Measurements from ENCODE around the gene C16orf96. TPM values are rescaled to one million over a fixed set of nuclear protein-coding genes. Genes with fewer than 3 reads are reported as not detected.

Gene C16orf96
- total RNA-seq, 2 experiments from 2014 or later: 0.08 to 0.20 TPM

GRCh38 chr16:4517812-4518680, 38.1 kb upstream of the C16orf96 start:
- no peak overlapping the region for H3K4me3 Mint-ChIP-seq
- no peak for DNase-seq
- no peaks in the 10 kb centered on the region for H3K27me3 Mint-ChIP-seq
- H3K4me1 Mint-ChIP-seq: peaks cover 30% of the 10 kb centered on the region
- no peak overlapping the region for H3K27ac Mint-ChIP-seq
- peaks cover 17% of the 10 kb centered on the region for H3K36me3 Mint-ChIP-seq
- H3K9me3 Mint-ChIP-seq: no peaks in the 10 kb centered on the region

GRCh38 chr16:4519274-4520058, 36.7 kb upstream of the C16orf96 start:
- peaks cover 21% of the 10 kb centered on the region for H3K4me1 Mint-ChIP-seq
- no peak for DNase-seq
- H3K4me3 Mint-ChIP-seq: no peak overlapping the region
- H3K27me3 Mint-ChIP-seq: no peaks in the 10 kb centered on the region
- H3K9me3 Mint-ChIP-seq: no peaks in the 10 kb centered on the region
- no peak overlapping the region for H3K27ac Mint-ChIP-seq
- H3K36me3 Mint-ChIP-seq: peaks cover 20% of the 10 kb centered on the region

GRCh38 chr16:4520913-4521312, 35.2 kb upstream of the C16orf96 start:
- peaks cover 9% of the 10 kb centered on the region for H3K4me1 Mint-ChIP-seq
- peaks cover 6% of the 10 kb centered on the region for H3K36me3 Mint-ChIP-seq
- no peak overlapping the region for H3K27ac Mint-ChIP-seq
- H3K9me3 Mint-ChIP-seq: no peaks in the 10 kb centered on the region
- H3K27me3 Mint-ChIP-seq: no peaks in the 10 kb centered on the region
- no peak overlapping the region for H3K4me3 Mint-ChIP-seq
- no peak for DNase-seq

GRCh38 chr16:4522051-4522581, 34.0 kb upstream of the C16orf96 start:
- DNase-seq: no peak
- Mint-ChIP-seq H3K9me3 (no peaks in the 10 kb centered on the region), H3K4me1 (peaks cover 9% of the 10 kb centered on the region), H3K27ac (no peak overlapping the region), H3K4me3 (no peak overlapping the region), H3K27me3 (no peaks in the 10 kb centered on the region), H3K36me3 (peaks cover 6% of the 10 kb centered on the region)

GRCh38 chr16:4523686-4524085, 32.5 kb upstream of the C16orf96 start:
- H3K27me3 Mint-ChIP-seq: no peaks in the 10 kb centered on the region
- peaks cover 8% of the 10 kb centered on the region for H3K36me3 Mint-ChIP-seq
- H3K9me3 Mint-ChIP-seq: no peaks in the 10 kb centered on the region
- H3K4me1 Mint-ChIP-seq: peaks cover 22% of the 10 kb centered on the region
- no peak overlapping the region for H3K4me3 Mint-ChIP-seq
- no peak overlapping the region for H3K27ac Mint-ChIP-seq
- no peak for DNase-seq

- H3K4me1 Mint-ChIP-seq: peaks cover 31% of the 10 kb centered on the region
- no peak for DNase-seq
- no peaks in the 10 kb centered on the region for H3K27me3 Mint-ChIP-seq
- H3K27ac Mint-ChIP-seq: no peak overlapping the region
- H3K4me3 Mint-ChIP-seq: no peak overlapping the region
- H3K36me3 Mint-ChIP-seq: peaks cover 8% of the 10 kb centered on the region
- H3K9me3 Mint-ChIP-seq: no peaks in the 10 kb centered on the region
Observed at GRCh38 chr16:4524571-4524970, 31.6 kb upstream of the C16orf96 start.

- Mint-ChIP-seq H3K4me1 (peaks cover 36% of the 10 kb centered on the region), H3K4me3 (no peak overlapping the region), H3K27ac (no peak overlapping the region), H3K36me3 (peaks cover 8% of the 10 kb centered on the region), H3K9me3 (no peaks in the 10 kb centered on the region), H3K27me3 (no peaks in the 10 kb centered on the region)
- no peak for DNase-seq
Observed at GRCh38 chr16:4525069-4525468, 31.1 kb upstream of the C16orf96 start.

GRCh38 chr16:4525634-4526277, 30.4 kb upstream of the C16orf96 start:
- no peaks in the 10 kb centered on the region for H3K27me3 Mint-ChIP-seq
- H3K36me3 Mint-ChIP-seq: peaks cover 8% of the 10 kb centered on the region
- no peaks in the 10 kb centered on the region for H3K9me3 Mint-ChIP-seq
- peaks cover 38% of the 10 kb centered on the region for H3K4me1 Mint-ChIP-seq
- H3K4me3 Mint-ChIP-seq: no peak overlapping the region
- H3K27ac Mint-ChIP-seq: no peak overlapping the region
- DNase-seq: no peak

- Mint-ChIP-seq H3K36me3 (peaks cover 9% of the 10 kb centered on the region), H3K27me3 (no peaks in the 10 kb centered on the region), H3K4me1 (peaks cover 42% of the 10 kb centered on the region), H3K4me3 (peak overlapping the region; percentile 18), H3K27ac (peak overlapping the region; percentile 88), H3K9me3 (no peaks in the 10 kb centered on the region)
- DNase-seq: peak; percentile 31
Observed at GRCh38 chr16:4529085-4530060, 26.8 kb upstream of the C16orf96 start.

- Mint-ChIP-seq H3K4me3 (no peak overlapping the region), H3K4me1 (peaks cover 60% of the 10 kb centered on the region), H3K9me3 (no peaks in the 10 kb centered on the region), H3K27ac (no peak overlapping the region), H3K27me3 (no peaks in the 10 kb centered on the region), H3K36me3 (peaks cover 14% of the 10 kb centered on the region)
- no peak for DNase-seq
Observed at GRCh38 chr16:4531811-4532210, 24.3 kb upstream of the C16orf96 start.

GRCh38 chr16:4532238-4532637, 23.9 kb upstream of the C16orf96 start:
- no peak overlapping the region for H3K27ac Mint-ChIP-seq
- peaks cover 17% of the 10 kb centered on the region for H3K36me3 Mint-ChIP-seq
- no peaks in the 10 kb centered on the region for H3K9me3 Mint-ChIP-seq
- peaks cover 60% of the 10 kb centered on the region for H3K4me1 Mint-ChIP-seq
- H3K27me3 Mint-ChIP-seq: no peaks in the 10 kb centered on the region
- DNase-seq: no peak
- no peak overlapping the region for H3K4me3 Mint-ChIP-seq

- Mint-ChIP-seq H3K4me1 (peaks cover 53% of the 10 kb centered on the region), H3K27ac (no peak overlapping the region), H3K27me3 (no peaks in the 10 kb centered on the region), H3K4me3 (no peak overlapping the region), H3K36me3 (peaks cover 16% of the 10 kb centered on the region), H3K9me3 (no peaks in the 10 kb centered on the region)
- DNase-seq: no peak
Observed at GRCh38 chr16:4533490-4533889, 22.6 kb upstream of the C16orf96 start.

- Mint-ChIP-seq H3K9me3 (peaks cover 6% of the 10 kb centered on the region), H3K27ac (no peak overlapping the region), H3K4me1 (peaks cover 52% of the 10 kb centered on the region), H3K4me3 (no peak overlapping the region), H3K36me3 (peaks cover 20% of the 10 kb centered on the region), H3K27me3 (no peaks in the 10 kb centered on the region)
- no peak for DNase-seq
Observed at GRCh38 chr16:4534151-4534790, 21.9 kb upstream of the C16orf96 start.
